OCI-LY1 (cell line): ENCODE data around the gene COMMD1.

Experiments
- CTCF ChIP-seq: fragments of 200-600 bp; sonication (generic), shearing (Covaris generic); IDR thresholded peaks from 2 replicates; pipeline ENCODE4 v1.5.1; 2017; ENCODE audit warnings: mild to moderate bottlenecking, antibody characterized with exemption, low read length, moderate library complexity, mixed read lengths
- EZH2 ChIP-seq: fragments of 200-600 bp; sonication (generic), shearing (Covaris generic); IDR thresholded peaks from 2 replicates; pipeline ENCODE4 v1.8.0; 2017; ENCODE audit warnings: borderline replicate concordance, mixed run types, mild to moderate bottlenecking, antibody characterized with exemption, low read length, moderate library complexity, mixed read lengths

DNA sequence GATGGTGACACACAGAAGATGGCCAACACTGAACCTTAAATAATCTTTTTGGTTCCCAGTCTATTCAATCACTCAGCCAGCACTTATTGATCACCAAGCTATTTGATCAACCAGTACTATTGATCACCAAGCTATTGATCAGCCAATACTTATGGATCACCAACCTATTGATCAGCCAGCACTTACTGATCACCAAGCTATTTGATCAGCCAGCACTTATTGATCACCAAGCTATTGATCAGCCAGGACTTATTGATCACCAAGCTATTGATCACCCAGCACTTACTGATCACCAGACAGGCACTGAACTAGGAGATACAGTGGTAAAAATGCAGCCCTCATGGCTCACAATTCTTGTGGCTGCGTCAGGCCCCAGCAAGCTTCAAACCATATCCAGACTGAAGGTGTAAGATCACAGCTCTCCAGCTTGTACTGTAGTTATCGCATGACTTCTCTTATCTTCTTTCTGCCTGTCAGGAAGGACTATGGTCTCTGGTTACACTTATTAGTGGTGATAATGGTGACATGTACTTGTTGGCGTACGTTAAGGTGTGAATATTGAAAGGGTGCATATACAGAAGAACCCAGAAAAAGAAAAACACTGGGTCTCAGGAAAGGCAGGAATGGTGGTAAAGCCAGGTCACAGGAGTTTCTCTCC is 272.0 kb downstream of the COMMD1 start:
- no peak for TF ChIP-seq CTCF
- TF ChIP-seq EZH2, result no peak
